ENCODE measurements around the gene IMMP1L.

Gene IMMP1L

DNA sequence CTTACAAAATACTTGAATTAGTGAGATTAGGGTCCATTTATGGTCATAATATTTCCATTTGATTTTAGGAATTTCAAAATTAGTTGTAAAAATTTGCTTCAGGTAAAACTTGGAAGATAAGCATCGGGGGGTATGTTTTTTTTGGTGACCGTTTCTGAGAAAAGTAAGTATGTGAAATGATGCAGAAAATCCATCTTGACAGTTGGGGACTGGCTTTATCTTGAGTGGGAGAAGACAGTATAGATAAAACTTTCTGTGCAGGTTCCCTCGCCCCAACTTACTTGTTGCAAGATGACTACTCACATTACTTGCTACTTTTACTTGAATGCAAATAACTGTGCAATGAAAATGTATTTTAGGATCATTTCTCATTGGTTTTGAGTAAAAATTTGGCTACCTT, 90.3 kb downstream of the IMMP1L start:
- in situ Hi-C loops (cut with HindIII; ENCODE audit: low sequenced_read_pairs): no loop called here
- no peak for DNase-seq (ENCODE audit: low read depth)
- H3K4me3 ChIP-seq (ENCODE audit: low read depth, low read length): no peak overlapping the region
- TF ChIP-seq, protein P1, sequence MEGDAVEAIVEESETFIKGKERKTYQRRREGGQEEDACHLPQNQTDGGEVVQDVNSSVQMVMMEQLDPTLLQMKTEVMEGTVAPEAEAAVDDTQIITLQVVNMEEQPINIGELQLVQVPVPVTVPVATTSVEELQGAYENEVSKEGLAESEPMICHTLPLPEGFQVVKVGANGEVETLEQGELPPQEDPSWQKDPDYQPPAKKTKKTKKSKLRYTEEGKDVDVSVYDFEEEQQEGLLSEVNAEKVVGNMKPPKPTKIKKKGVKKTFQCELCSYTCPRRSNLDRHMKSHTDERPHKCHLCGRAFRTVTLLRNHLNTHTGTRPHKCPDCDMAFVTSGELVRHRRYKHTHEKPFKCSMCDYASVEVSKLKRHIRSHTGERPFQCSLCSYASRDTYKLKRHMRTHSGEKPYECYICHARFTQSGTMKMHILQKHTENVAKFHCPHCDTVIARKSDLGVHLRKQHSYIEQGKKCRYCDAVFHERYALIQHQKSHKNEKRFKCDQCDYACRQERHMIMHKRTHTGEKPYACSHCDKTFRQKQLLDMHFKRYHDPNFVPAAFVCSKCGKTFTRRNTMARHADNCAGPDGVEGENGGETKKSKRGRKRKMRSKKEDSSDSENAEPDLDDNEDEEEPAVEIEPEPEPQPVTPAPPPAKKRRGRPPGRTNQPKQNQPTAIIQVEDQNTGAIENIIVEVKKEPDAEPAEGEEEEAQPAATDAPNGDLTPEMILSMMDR (IDR thresholded peaks at IDR 0.05; ENCODE audit: low read depth, low read length, missing control alignments): no peak

DNA sequence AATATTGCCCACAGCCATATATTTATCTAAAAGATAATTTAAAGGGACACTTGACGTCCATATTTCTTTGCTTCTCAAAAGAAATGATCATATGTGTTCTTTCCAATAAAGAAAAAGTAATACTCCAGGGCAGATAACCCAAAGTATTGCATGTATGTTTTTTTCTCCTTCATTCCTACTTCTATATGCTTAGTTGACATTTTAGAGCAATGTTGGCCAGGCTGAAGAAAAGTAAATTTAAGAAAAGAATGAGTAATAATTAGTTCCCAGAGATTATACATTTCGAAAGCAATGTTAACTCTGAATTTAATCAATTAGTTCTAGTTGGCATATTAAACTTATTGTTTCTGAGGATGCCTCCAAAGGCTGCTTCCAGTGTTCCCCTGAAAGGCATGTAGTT, 91.6 kb downstream of the IMMP1L start:
- TF ChIP-seq, protein P1 (IDR thresholded peaks at IDR 0.05; ENCODE audit: low read depth, low read length, missing control alignments): no peak
- no peak overlapping the region for H3K4me3 ChIP-seq (ENCODE audit: low read depth, low read length)
- in situ Hi-C loops (cut with HindIII; ENCODE audit: low sequenced_read_pairs): no loop called here
- DNase-seq (ENCODE audit: low read depth): no peak

DNA sequence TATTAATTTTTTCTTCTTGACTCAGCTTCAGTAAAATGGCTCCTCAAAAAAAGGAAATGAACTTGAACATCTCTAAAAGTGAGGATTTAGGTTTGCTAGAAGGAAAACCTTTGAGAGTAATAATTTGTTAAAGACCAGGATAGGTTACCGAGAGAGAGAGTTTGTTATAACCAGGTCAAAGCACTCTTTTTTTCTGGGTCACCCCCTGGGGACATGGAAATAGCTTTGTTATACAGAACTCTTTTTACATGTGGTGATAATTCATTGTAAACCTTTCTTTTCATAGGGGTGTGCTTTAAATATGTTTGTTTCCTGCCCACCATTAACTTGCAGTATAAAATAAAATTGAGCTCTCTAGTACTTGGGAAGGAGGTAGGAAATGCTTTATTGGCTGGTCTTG, 92.1 kb downstream of the IMMP1L start:
- no peak overlapping the region for H3K4me3 ChIP-seq (ENCODE audit: low read depth, low read length)
- TF ChIP-seq, protein P1 (IDR thresholded peaks at IDR 0.05; ENCODE audit: low read depth, low read length, missing control alignments): no peak
- in situ Hi-C loops (cut with HindIII; ENCODE audit: low sequenced_read_pairs): no loop called here
- no peak for DNase-seq (ENCODE audit: low read depth)

DNA sequence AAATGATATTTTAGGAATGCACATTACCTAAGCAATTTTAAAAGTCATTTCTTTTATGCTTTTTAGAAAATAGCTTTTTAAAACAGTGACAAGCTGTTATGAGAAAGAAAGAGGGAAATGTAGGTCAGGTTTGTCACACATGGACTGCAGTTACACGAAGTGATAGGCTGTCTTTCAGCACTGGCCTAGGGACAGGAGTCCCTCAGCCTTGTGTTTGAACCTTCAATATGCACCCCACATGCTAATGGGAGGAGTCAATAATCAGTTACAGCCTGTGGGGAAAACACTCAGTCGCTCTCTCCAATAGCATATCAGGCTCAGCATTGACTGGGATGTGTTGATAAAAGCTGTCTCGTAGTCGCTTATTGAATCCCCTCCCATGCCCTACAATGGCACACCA, 94.0 kb downstream of the IMMP1L start:
- in situ Hi-C loops (cut with HindIII; ENCODE audit: low sequenced_read_pairs): no loop called here

DNA sequence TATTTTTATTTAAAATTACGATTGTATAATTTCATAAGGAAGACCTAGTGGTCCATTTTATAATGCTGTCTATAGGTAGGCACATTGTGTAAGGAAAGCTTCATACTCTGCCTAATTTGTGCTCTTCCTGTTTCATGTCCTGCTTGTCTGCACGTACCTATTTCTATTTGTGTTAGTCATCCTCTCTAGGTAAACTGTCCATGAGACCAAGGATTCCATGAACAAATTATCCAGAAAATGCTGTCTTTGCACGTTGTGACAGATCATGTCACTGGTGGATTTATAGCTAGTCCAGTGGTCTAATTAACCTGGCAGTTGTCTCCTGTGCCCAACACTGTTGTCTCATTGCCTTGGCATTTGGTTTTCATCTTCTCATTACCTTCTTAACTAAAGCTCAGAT, 95.1 kb downstream of the IMMP1L start:
- in situ Hi-C loops (cut with HindIII; ENCODE audit: low sequenced_read_pairs): no loop called here
- TF ChIP-seq, protein P1 (IDR thresholded peaks at IDR 0.05; ENCODE audit: low read depth, low read length, missing control alignments): no peak
- no peak overlapping the region for H3K4me3 ChIP-seq (ENCODE audit: low read depth, low read length)
- no peak for DNase-seq (ENCODE audit: low read depth)

More for the DNA sequence above, 94.0 kb downstream of the IMMP1L start:
- DNase-seq (ENCODE audit: low read depth): no peak
- no peak overlapping the region for H3K4me3 ChIP-seq (ENCODE audit: low read depth, low read length)
- TF ChIP-seq, protein P1 (IDR thresholded peaks at IDR 0.05; ENCODE audit: low read depth, low read length, missing control alignments): no peak

DNA sequence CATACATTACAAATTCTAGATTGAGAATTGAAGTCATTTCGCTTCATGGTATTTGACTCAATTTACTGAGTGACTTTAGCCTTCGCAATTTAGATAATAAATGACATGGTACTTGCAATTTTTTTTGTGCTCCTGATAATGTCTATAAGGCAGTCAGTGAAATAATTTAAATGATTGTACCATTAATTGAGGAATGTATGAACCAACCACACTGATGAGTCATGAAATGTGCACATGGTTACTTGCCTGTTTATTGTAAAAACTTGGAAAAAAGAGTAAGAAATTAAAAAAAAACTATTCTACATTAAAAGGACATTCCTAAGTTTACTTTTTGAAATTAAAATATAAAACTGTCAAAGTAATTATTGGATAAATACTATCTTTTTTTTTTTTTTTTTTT, 96.5 kb downstream of the IMMP1L start:
- DNase-seq (ENCODE audit: low read depth): peak; percentile 55
- no peak overlapping the region for H3K4me3 ChIP-seq (ENCODE audit: low read depth, low read length)
- TF ChIP-seq, protein P1 (IDR thresholded peaks at IDR 0.05; ENCODE audit: low read depth, low read length, missing control alignments): no peak
- in situ Hi-C loops (cut with HindIII; ENCODE audit: low sequenced_read_pairs): no loop called here

DNA sequence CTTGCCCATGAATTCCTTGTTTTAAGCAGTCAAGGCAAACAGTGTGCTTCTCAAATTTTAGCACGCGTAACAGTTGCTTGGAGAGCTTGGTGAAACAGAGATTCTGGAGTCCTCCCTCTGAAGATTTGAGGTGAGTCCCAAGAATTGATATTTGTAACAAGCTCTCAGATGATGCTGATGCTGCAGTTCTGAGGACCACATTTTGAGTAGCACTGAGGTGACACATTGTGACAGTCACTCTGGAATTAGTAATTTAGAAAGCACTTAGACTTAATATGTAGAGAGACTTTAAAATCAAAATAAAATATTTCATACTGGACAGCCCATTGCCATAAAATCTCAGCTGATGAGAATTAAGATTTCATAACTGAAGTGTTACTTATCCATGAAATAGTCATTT, 101.2 kb downstream of the IMMP1L start:
- DNase-seq (ENCODE audit: low read depth): no peak

More for the DNA sequence above, 101.2 kb downstream of the IMMP1L start:
- no peak overlapping the region for H3K4me3 ChIP-seq (ENCODE audit: low read depth, low read length)
- TF ChIP-seq, protein P1 (IDR thresholded peaks at IDR 0.05; ENCODE audit: low read depth, low read length, missing control alignments): no peak
- in situ Hi-C loops (cut with HindIII; ENCODE audit: low sequenced_read_pairs): no loop called here

Data from astrocyte of the cerebellum (primary cell).